GM12878 (cell line): ENCODE measurements around the gene MCRIP2.

ENCODE experiments used
- ATF7 ChIP-seq: fragments of 450-650 bp; IDR thresholded peaks from 2 replicates; pipeline ENCODE4 v1.6.1; 2016; ENCODE audit warnings: low read depth, mild to moderate bottlenecking
- CEBPB ChIP-seq, 2 experiments: fragments of 150-350 bp in 1 of 2; IDR thresholded peaks; 2 replicates each; pipeline ENCODE4 v1.6.1; 2012 to 2014; ENCODE audit warnings: low read depth in 2 of 2, low read length in 2 of 2, borderline replicate concordance in 1 of 2, inconsistent platforms in 1 of 2
- EGR1 ChIP-seq, 2 experiments: IDR thresholded peaks; 1 replicate in 1 of 2; 2 replicates in 1 of 2; pipeline ENCODE4 v1.6.1; 2011 to 2012; ENCODE audit warnings: low read depth in 2 of 2, low read length in 2 of 2, borderline replicate concordance in 1 of 2, mild to moderate bottlenecking in 1 of 2, moderate library complexity in 1 of 2
- ESRRA ChIP-seq: IDR thresholded peaks from 2 replicates; pipeline ENCODE4 v1.6.1; 2012; ENCODE audit warnings: mild to moderate bottlenecking, low read length, improper control_type of control experiment
- EZH2 ChIP-seq: IDR thresholded peaks from 2 replicates; pipeline ENCODE4 v1.6.1; 2012; ENCODE audit warnings: low read depth, mild to moderate bottlenecking, control low read depth, inconsistent platforms, low read length, borderline replicate concordance; ENCODE audit not compliant: control insufficient read depth
- HDAC2 ChIP-seq: fragments of 200-600 bp; sonication (generic); IDR thresholded peaks from 2 replicates; pipeline ENCODE4 v1.6.1; 2017
- JUND ChIP-seq: IDR thresholded peaks from 2 replicates; pipeline ENCODE4 v1.6.1; 2012; ENCODE audit warnings: low read depth, mild to moderate bottlenecking, low read length, improper control_type of control experiment, moderate library complexity
- KDM1A ChIP-seq: fragments of 200-600 bp; sonication (generic); IDR thresholded peaks from 2 replicates; pipeline ENCODE4 v1.6.1; 2016; ENCODE audit warnings: borderline replicate concordance
- MTA3 ChIP-seq: IDR thresholded peaks from 2 replicates; pipeline ENCODE4 v1.6.1; 2012; ENCODE audit warnings: low read length, inconsistent platforms, borderline replicate concordance
- NFYB ChIP-seq: IDR thresholded peaks from 2 replicates; pipeline ENCODE4 v1.6.1; 2011; ENCODE audit warnings: low read depth, mild to moderate bottlenecking, low read length, improper control_type of control experiment, moderate library complexity; ENCODE audit not compliant: insufficient read depth
- RELA ChIP-seq: fragments of 450-650 bp; IDR thresholded peaks from 2 replicates; pipeline ENCODE4 v1.8.0; 2014; ENCODE audit warnings: borderline replicate concordance; ENCODE audit not compliant: partially characterized antibody
- TF ChIP-seq, protein P1 (sequence below), 3 experiments: IDR thresholded peaks in 2 of 3; conservative IDR thresholded peaks in 1 of 3; 2 replicates each; pipeline ENCODE4 v1.5.1; 2011; ENCODE audit warnings: low read depth in 3 of 3, low read length in 3 of 3, mild to moderate bottlenecking in 3 of 3, control low read depth in 2 of 3, moderate library complexity in 2 of 3, inconsistent platforms in 1 of 3, mixed read lengths in 1 of 3; ENCODE audit not compliant: control insufficient read depth in 2 of 3, insufficient read depth in 1 of 3; ENCODE audit errors: extremely low read depth in 1 of 3
- TF ChIP-seq, protein P2 (sequence below): fragments of 450-650 bp; formaldehyde crosslinking; IDR thresholded peaks from 2 replicates; pipeline ENCODE4 v1.5.0; 2022; ENCODE audit warnings: mild to moderate bottlenecking, missing genetic modification characterization

DNA sequence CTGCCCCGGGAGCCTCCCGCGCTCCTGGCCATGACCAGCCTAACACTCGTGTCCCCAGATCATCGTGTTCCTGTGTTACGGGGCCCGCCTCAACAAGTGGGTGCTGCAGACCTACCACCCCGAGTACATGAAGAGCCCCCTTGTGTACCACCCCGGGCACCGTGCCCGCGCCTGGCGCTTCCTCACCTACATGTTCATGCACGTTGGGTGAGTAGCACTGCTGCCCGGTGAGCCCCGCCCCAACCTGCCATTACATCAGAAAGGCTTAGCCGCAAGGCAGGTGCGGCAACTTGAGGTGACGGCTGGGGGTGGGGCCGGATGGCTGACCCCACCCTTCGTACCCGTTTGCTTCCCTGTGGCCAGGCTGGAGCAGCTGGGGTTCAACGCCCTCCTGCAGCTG, 35.3 kb downstream of the MCRIP2 start:
- TF ChIP-seq RELA = no peak
- no peak for TF ChIP-seq CEBPB (IDR thresholded peaks at IDR 0.05; ENCODE audit: borderline replicate concordance in 1 of 2, low read depth in 2 of 2, low read length in 2 of 2)
- TF ChIP-seq EZH2 = no peak
- TF ChIP-seq, protein P1, sequence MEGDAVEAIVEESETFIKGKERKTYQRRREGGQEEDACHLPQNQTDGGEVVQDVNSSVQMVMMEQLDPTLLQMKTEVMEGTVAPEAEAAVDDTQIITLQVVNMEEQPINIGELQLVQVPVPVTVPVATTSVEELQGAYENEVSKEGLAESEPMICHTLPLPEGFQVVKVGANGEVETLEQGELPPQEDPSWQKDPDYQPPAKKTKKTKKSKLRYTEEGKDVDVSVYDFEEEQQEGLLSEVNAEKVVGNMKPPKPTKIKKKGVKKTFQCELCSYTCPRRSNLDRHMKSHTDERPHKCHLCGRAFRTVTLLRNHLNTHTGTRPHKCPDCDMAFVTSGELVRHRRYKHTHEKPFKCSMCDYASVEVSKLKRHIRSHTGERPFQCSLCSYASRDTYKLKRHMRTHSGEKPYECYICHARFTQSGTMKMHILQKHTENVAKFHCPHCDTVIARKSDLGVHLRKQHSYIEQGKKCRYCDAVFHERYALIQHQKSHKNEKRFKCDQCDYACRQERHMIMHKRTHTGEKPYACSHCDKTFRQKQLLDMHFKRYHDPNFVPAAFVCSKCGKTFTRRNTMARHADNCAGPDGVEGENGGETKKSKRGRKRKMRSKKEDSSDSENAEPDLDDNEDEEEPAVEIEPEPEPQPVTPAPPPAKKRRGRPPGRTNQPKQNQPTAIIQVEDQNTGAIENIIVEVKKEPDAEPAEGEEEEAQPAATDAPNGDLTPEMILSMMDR (IDR thresholded peaks at IDR 0.05 in 2 of 3, conservative IDR thresholded peaks at IDR 0.05 in 1 of 3; ENCODE audit: control insufficient read depth in 2 of 3, extremely low read depth in 1 of 3, insufficient read depth in 1 of 3, low read depth in 3 of 3, low read length in 3 of 3) = no peak
- no peak for TF ChIP-seq ATF7
- TF ChIP-seq JUND = no peak
- no peak for TF ChIP-seq EGR1 (IDR thresholded peaks at IDR 0.05; ENCODE audit: borderline replicate concordance in 1 of 2, low read depth in 2 of 2, low read length in 2 of 2)
- no peak for TF ChIP-seq KDM1A
- TF ChIP-seq MTA3 = no peak
- TF ChIP-seq NFYB = no peak
- no peak for TF ChIP-seq ESRRA
- no peak for TF ChIP-seq HDAC2
- TF ChIP-seq, protein P2, sequence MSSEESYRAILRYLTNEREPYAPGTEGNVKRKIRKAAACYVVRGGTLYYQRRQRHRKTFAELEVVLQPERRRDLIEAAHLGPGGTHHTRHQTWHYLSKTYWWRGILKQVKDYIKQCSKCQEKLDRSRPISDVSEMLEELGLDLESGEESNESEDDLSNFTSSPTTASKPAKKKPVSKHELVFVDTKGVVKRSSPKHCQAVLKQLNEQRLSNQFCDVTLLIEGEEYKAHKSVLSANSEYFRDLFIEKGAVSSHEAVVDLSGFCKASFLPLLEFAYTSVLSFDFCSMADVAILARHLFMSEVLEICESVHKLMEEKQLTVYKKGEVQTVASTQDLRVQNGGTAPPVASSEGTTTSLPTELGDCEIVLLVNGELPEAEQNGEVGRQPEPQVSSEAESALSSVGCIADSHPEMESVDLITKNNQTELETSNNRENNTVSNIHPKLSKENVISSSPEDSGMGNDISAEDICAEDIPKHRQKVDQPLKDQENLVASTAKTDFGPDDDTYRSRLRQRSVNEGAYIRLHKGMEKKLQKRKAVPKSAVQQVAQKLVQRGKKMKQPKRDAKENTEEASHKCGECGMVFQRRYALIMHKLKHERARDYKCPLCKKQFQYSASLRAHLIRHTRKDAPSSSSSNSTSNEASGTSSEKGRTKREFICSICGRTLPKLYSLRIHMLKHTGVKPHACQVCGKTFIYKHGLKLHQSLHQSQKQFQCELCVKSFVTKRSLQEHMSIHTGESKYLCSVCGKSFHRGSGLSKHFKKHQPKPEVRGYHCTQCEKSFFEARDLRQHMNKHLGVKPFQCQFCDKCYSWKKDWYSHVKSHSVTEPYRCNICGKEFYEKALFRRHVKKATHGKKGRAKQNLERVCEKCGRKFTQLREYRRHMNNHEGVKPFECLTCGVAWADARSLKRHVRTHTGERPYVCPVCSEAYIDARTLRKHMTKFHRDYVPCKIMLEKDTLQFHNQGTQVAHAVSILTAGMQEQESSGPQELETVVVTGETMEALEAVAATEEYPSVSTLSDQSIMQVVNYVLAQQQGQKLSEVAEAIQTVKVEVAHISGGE = no peak
